ENCODE measurements around the gene NINL.
A peak's percentile ranks its signal among the peaks of the same experiment; 100 is the strongest.
"Not testable (repeated sequence)": the region's sequence is repeated elsewhere in the genome, so short reads cannot be mapped to it uniquely, and the experiment has no call there.

The NINL gene

DNA sequence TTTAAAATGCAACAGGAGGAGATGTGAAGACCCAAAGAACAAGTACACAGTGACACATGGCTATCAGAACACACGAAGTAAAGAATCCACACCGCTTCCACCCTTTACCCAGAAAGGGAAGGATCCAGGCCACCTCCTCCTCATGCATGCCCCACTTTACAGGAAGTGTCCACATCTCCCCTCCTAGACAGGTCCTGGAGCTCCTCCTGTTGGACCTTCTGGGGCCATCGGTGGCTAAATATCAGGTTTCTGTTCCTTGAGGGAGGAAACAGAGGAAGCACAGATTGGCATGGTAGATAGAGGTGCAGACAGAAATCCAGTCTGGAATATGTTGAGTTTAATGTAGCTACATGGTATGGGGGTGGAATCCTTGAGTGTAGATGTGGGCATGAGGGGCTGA is 10.9 kb downstream of the NINL start:
- ATAC-seq: no peak
- H3K4me3 Mint-ChIP-seq: no peak overlapping the region
- no peaks in the 10 kb centered on the region for H3K4me1 Mint-ChIP-seq
- DNase-seq (ENCODE audit: low spot score in 2 of 2): no peak
- no peak overlapping the region for H3K27ac Mint-ChIP-seq
- H3K36me3 Mint-ChIP-seq: no peaks in the 10 kb centered on the region
- H3K9me3 Mint-ChIP-seq: no peaks in the 10 kb centered on the region

DNA sequence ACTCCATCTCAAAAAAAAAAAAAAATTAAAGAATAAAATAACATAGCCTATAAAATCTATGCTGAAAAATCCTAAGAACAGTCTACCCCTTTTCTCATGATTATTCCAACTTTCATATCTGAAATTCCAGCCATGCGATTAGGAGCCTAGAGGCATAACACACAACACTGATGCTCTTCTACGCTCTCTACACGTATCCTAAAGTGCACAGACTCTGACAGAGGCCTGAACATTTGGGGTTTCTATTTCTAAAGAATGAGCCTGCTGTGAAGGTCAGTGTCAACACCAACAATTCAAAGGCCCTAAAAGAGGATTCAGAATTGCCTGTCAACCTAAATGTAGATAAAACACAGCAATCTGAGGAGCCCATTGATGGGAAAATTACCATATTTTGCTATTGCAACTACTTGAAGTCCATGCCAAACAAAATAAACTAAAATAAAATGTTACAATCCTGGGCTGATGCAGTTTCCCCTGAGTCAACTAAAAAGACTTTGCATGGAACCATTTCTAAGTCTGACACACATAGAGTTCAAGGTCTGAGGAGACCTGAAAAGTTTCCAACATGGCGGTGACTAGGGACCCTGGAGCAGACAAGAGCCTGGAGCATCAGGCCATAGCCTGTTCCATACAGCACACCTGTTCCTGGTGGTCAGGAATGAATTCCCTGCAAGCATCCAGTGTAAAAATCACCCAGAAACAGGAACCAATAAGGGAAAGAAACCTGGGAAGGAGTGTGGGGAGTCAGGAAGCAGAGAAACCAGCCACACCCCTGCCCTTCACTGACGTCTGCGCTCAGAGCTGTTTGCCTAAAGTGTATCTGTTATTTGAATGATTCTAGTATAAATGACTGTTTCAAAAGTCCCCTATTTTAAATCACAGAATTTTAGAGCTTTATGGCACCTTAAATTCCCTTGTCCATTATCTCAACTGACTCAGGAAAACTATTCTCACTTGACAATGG is 11.8 kb downstream of the NINL start:
- Mint-ChIP-seq H3K27ac (no peak overlapping the region), H3K4me3 (no peak overlapping the region), H3K9me3 (no peaks in the 10 kb centered on the region), H3K36me3 (no peaks in the 10 kb centered on the region), H3K4me1 (no peaks in the 10 kb centered on the region)
- ATAC-seq: no peak
- no peak for DNase-seq (ENCODE audit: low spot score in 2 of 2)

DNA sequence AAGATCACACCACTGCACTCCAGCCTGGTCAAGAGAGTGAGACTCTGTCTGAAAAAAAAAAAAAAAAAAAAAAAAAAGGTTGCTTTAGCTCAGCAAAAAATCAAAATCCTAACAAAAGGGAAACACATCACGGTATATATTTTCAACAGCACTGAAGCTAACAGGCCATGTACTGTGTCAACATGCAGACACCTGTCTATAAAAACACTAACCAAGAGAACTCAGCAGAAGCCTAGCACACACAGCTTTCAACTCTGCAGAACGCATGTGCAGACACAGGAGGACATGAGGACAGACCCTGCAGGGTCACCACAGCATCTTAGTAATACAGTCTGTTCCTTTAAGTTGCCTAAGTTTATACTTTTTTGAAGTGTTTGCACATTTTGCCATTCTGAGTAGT is 13.5 kb downstream of the NINL start:
- DNase-seq (ENCODE audit: low spot score in 2 of 2) (no peak), ATAC-seq (no peak)
- Mint-ChIP-seq H3K9me3 (no peaks in the 10 kb centered on the region), H3K4me1 (no peaks in the 10 kb centered on the region), H3K27ac (no peak overlapping the region), H3K36me3 (no peaks in the 10 kb centered on the region), H3K4me3 (no peak overlapping the region)

DNA sequence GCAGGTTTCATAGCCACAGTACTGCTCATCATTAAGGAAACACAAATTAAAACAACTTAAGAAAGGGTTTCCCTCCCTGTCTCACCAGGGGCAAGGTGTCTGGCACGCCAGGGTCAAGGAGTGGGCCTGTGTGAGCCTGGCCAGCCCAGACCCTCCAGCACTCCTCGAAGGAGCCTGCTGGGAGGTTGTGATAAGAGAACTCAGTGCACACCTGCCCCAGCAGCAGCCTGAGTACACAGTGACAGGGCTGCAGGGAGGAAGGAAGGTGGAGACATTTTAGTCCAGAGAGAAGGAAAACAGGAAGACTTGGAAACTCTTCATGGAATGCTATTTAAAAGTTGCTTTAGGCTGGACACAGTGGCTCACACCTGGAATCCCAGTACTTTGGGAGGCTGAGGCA is 14.1 kb downstream of the NINL start:
- Mint-ChIP-seq H3K36me3 (no peaks in the 10 kb centered on the region), H3K27ac (no peak overlapping the region), H3K4me3 (no peak overlapping the region), H3K9me3 (no peaks in the 10 kb centered on the region), H3K4me1 (no peaks in the 10 kb centered on the region)
- ATAC-seq (no peak), DNase-seq (ENCODE audit: low spot score in 2 of 2) (no peak)

DNA sequence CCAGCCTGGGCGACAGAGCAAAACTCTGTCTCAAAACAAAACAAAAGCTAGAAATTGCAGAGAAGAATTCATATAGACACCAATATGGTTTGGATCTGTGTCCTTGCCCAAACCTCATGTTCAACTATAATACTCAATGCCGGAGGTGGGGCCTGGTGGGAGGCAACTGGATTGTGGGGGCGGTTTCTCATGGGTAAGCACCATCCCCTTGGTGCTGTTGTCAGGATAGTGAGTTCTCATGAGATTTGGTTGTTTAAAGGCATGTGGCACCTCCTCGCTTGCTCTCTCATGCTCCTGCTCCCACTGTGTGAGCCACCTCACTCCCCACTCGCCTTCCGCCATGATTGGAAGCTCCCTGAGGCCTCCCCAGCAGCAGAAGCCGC is 15.2 kb downstream of the NINL start:
- no peak for ATAC-seq
- Mint-ChIP-seq H3K4me1 (no peaks in the 10 kb centered on the region), H3K27ac (no peak overlapping the region), H3K9me3 (no peaks in the 10 kb centered on the region), H3K36me3 (no peaks in the 10 kb centered on the region), H3K4me3 (no peak overlapping the region)
- no peak for DNase-seq (ENCODE audit: low spot score in 2 of 2)

DNA sequence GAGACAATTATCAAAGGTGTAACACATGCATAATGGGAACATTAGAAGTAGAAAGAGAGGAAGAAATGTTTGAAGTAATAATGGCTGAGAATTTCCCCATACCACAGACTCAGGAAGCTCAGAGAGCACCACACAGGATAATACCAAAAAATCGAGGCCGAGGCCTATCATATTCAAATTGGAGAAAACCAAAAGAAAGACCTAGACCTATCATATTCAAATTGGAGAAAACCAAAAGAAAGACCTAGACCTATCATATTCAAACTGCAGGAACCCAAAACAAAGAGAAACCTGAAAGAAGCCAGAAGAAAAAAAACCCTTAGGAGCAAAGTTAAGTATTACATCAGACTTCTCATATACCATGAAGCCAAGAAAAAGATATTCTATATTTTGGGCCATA is 18.0 kb downstream of the NINL start:
- Mint-ChIP-seq H3K4me1 (no peaks in the 10 kb centered on the region), H3K9me3 (no peaks in the 10 kb centered on the region), H3K4me3 (no peak overlapping the region), H3K27ac (no peak overlapping the region), H3K36me3 (no peaks in the 10 kb centered on the region)
- DNase-seq (ENCODE audit: low spot score in 2 of 2) (no peak), ATAC-seq (no peak)

DNA sequence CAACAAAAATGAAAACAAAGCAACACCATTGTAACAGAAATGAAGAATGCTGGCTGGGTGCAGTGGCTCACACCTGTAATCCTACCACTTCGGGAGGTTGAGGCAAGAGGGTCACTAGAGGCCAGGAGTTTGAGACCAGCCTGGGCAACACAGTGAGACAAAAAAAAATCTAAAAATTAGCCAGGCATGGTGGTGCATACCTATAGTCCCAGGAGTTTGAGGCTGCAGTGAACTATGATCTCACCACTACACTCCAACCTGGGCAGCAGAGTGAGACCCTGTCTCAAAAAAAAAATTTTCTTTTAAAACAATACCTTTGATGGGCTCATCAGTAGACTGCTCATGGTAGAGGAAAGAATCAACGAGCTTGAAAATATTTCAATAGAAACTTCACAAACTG is 18.5 kb downstream of the NINL start:
- no peak for ATAC-seq
- Mint-ChIP-seq H3K9me3 (no peaks in the 10 kb centered on the region), H3K27ac (no peak overlapping the region), H3K4me3 (no peak overlapping the region), H3K36me3 (no peaks in the 10 kb centered on the region), H3K4me1 (no peaks in the 10 kb centered on the region)
- no peak for DNase-seq (ENCODE audit: low spot score in 2 of 2)

DNA sequence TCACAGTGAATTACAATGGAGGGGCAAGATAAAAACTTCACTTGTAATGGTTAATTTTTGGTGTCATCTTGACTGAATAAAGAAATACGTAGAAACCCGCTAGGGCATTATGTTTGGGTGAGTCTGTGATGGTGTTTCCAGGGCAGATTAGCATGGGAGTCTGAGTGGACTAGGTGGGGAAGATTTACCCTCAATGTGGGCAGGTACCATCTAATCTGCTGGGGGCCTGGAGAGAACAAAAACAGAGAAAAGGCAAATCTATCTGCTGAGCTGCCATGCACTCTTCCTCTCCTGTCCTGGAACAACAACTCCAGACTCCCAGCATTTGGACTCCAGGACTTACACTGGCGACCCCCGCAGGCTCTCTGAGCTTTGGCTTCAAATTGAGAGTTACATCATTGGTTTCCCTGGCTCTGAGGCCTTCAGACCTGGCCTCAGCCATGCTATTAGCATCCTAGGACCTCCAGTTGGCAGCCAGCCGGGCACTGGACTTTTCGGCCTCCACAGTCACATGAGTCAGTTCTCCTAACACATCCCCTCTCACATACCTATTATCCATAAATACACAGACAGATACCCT is 19.7 kb downstream of the NINL start:
- no peak overlapping the region for H3K27ac Mint-ChIP-seq
- DNase-seq (ENCODE audit: low spot score in 2 of 2) (no peak), ATAC-seq (no peak)
- H3K4me3 Mint-ChIP-seq: no peak overlapping the region
- no peaks in the 10 kb centered on the region for H3K9me3 Mint-ChIP-seq
- no peaks in the 10 kb centered on the region for H3K36me3 Mint-ChIP-seq
- no peaks in the 10 kb centered on the region for H3K4me1 Mint-ChIP-seq

DNA sequence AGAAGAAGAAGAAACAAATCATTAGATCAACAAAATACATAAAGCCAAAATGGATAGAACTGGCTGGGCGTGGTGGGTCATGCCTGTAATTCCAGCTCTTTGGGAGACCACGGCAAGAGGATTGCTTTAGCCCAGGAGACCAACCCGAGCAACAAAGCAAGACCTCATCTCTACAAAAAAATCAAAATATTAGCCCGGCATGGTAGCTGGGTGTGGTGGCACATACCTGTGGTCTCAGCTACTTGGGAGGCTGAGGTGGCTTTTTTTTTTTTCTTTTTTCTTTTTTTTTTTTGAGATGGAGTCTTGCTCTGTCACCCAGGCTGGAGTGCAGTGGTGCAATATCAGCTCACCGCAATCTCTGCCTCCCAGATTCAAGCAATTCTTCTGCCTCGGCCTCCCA is 21.5 kb downstream of the NINL start:
- ATAC-seq: no peak
- H3K4me1 Mint-ChIP-seq: no peaks in the 10 kb centered on the region
- H3K27ac Mint-ChIP-seq: no peak overlapping the region
- no peaks in the 10 kb centered on the region for H3K36me3 Mint-ChIP-seq
- DNase-seq (ENCODE audit: low spot score in 2 of 2): no peak
- H3K9me3 Mint-ChIP-seq: no peaks in the 10 kb centered on the region
- H3K4me3 Mint-ChIP-seq: no peak overlapping the region

DNA sequence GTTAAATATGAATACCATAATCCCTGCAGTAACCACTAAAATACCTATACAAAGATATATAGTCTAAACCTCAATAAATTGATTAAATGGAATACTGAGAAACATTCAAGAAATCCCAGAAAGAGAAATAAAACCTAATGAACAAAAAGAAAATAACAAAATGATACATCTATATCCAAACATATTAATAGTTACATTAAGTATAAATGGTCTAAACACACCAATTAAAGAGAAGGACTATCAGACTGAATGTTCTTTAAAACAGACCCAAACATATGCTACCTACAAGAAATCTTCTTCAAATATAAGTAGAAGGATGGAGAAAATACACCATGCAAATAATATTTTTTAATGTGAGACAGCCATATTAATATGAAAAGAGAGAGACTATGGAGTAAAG is 22.0 kb downstream of the NINL start:
- no peaks in the 10 kb centered on the region for H3K4me1 Mint-ChIP-seq
- no peak overlapping the region for H3K4me3 Mint-ChIP-seq
- no peak overlapping the region for H3K27ac Mint-ChIP-seq

DNA sequence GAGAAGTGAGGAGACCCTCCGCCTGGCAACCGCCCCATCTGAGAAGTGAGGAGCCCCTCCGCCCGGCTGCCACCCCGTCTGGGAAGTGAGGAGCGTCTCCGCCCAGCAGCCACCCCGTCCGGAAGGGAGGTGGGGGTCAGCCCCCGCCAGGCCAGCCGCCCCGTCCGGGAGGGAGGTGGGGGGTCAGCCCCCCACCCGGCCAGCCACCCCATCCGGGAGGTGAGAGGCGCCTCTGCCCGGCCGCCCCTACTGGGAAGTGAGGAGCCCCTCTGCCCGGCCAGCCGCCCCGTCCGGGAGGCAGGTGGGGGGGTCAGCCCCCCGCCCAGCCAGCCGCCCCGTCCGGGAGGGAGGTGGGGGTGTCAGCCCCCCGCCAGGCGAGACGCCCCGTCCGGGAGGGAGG is 23.6 kb downstream of the NINL start:
- not testable (repeated sequence) for H3K9me3 Mint-ChIP-seq; H3K4me1 Mint-ChIP-seq; DNase-seq (ENCODE audit: low spot score in 2 of 2); H3K4me3 Mint-ChIP-seq; H3K27ac Mint-ChIP-seq; ATAC-seq; H3K36me3 Mint-ChIP-seq

More for the DNA sequence above, 22.0 kb downstream of the NINL start:
- no peaks in the 10 kb centered on the region for H3K36me3 Mint-ChIP-seq
- no peak for DNase-seq (ENCODE audit: low spot score in 2 of 2)
- H3K9me3 Mint-ChIP-seq: no peaks in the 10 kb centered on the region
- ATAC-seq: no peak

DNA sequence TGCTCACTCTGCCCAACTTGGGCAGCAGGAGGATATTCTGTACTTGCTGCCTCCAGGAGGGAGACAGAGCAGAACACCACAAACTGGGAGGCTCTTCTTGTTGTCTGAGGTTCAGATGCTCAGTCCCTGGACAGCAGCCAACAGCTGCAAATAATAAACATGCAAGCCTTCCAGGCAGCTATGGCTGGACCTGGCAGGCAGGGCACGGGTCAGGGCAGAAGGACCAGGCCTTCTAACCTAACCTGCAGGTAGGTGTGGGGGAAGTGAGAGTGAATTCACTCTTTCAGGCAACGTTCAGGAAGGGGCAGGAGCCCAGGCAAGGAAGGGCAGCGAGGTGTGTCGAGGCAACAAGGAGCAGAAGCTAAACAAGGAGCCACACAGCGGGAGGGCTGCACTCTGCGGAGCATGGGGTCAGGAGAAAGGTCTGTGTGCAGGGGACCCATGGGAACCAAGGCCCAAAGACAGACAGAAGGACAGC is 31.5 kb downstream of the NINL start:
- DNase-seq (ENCODE audit: low spot score in 2 of 2) (no peak), ATAC-seq (peak; percentile 16)
- H3K27ac Mint-ChIP-seq: no peak overlapping the region
- H3K9me3 Mint-ChIP-seq: no peaks in the 10 kb centered on the region
- H3K36me3 Mint-ChIP-seq: no peaks in the 10 kb centered on the region
- H3K4me1 Mint-ChIP-seq: peaks cover 4% of the 10 kb centered on the region
- no peak overlapping the region for H3K4me3 Mint-ChIP-seq

DNA sequence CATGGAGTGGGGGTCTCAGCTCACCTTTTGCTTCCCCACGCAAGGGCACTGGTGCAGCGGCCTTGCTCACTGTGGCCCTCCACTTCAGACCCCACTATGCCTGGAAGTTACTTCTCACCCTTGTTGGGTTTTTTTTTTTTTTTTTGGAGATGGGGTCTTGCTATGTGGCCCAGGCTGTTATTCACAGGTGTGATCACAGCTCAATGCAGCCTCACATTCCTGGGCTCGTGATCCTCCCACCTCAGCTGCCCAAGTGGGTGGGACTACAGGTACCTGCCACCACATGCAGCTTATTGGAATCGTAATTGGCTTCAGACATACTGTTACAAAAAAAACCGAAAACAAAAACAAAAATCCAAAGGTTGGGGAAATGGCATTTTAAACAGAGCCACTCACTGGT is 32.4 kb downstream of the NINL start:
- peaks cover 4% of the 10 kb centered on the region for H3K4me1 Mint-ChIP-seq
- no peaks in the 10 kb centered on the region for H3K36me3 Mint-ChIP-seq
- ATAC-seq (no peak), DNase-seq (ENCODE audit: low spot score in 2 of 2) (no peak)
- no peaks in the 10 kb centered on the region for H3K9me3 Mint-ChIP-seq
- H3K27ac Mint-ChIP-seq: no peak overlapping the region
- no peak overlapping the region for H3K4me3 Mint-ChIP-seq

DNA sequence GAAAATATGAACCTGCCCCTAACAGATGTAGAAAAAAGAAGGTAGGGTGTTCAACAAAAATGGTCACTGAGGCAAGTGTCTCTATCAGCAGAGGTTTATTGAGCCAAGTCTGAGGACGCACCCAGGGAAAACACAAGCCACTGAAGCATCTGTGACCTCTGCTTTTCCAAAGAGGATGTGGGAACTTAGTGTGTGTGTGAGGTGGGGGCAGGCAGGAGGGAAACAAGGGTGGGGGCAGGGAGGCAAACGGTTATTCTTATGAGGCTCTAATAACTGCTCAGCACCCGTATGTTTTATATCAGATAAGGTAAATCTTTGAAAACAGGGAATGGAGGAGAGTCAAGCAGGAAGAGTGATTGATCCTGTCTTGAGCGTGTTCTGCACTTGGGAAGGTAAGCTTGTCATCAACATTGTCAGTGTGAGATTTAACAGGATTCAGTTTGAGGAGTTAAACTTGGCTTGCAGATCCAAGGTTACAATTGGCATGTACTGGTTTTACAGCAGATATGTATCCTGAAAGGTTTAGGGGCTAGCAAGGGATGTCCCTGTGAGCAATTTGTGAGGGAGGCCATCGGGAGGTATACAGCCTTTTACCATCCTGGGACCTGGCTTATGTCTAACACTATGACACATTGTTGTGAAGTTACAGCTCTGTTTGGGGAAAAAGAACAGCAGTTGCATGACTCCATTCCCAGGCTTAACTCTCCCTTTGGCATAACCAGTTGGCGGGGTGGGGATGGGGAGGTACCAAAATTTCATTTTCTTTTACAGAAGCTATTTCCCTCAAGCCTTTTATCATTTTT is 33.7 kb downstream of the NINL start:
- DNase-seq (ENCODE audit: low spot score in 2 of 2): no peak
- ATAC-seq: no peak
- Mint-ChIP-seq H3K9me3 (no peaks in the 10 kb centered on the region), H3K27ac (no peak overlapping the region), H3K36me3 (no peaks in the 10 kb centered on the region), H3K4me1 (peaks cover 4% of the 10 kb centered on the region), H3K4me3 (no peak overlapping the region)

DNA sequence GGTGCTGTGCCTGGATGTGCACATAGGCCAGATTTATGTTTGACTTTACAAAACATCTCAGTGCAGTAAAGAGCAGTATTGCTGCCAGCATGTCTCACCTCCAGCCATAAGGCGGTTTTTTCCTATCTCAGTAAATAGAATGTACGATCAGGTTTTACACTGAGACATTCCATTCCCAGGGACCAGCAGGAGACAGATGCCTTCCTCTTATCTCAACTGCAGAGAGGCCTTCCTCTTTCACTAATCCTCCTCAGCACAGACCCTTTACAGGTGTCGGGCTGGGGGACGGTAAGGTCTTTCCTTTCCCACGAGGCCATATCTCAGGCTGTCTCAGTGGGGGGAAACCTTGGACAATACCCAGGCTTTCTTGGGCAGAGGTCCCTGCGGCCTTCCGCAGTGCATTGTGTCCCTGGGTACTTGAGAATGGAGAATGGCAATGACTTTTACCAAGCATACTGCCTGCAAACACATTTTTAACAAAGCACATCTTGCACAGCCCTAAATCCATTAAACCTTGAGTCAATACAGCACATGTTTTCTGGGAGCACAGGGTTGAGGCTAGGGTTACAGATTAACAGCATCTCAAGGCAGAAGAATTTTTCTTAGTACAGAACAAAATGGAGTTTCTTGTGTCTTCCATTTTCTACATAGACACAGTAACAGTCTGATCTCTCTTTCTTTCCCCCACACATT is 34.5 kb downstream of the NINL start:
- not testable (repeated sequence) for DNase-seq (ENCODE audit: low spot score in 2 of 2); H3K4me1 Mint-ChIP-seq; ATAC-seq; H3K9me3 Mint-ChIP-seq; H3K4me3 Mint-ChIP-seq; H3K36me3 Mint-ChIP-seq
- peak overlapping the region; percentile 3 for H3K27ac Mint-ChIP-seq
